Endodermal cell (in vitro differentiated cells): ENCODE data around the gene KCNH3. TPM values are rescaled to one million over a fixed set of nuclear protein-coding genes. Genes with fewer than 3 reads are reported as not detected.
A peak's percentile ranks its signal among the peaks of the same experiment; 100 is the strongest.

Experiments
- DNase-seq: peaks from one replicate; pipeline ENCODE4 v3.0.0-alpha.2; 2017
- H3K27ac ChIP-seq: 2 replicates; pipeline ENCODE4 v1.5.1; 2013; ENCODE audit warnings: mild to moderate bottlenecking, low read depth, low read length, moderate library complexity
- H3K27me3 ChIP-seq: 2 replicates; pipeline ENCODE4 v1.6.1; 2013; ENCODE audit warnings: mild to moderate bottlenecking, low read length, moderate library complexity; ENCODE audit not compliant: insufficient read depth, control insufficient read depth, poor library complexity, severe bottlenecking
- H3K36me3 ChIP-seq: 2 replicates; pipeline ENCODE4 v1.7.0; 2013; ENCODE audit warnings: mild to moderate bottlenecking, low read length, moderate library complexity; ENCODE audit not compliant: control insufficient read depth, insufficient read depth
- H3K4me1 ChIP-seq: one replicate; pipeline ENCODE4 v1.7.0; 2013; ENCODE audit warnings: low read length; ENCODE audit not compliant: control insufficient read depth, insufficient read depth
- H3K4me3 ChIP-seq: 2 replicates; pipeline ENCODE4 v1.5.1; 2013; ENCODE audit warnings: mild to moderate bottlenecking, low read length, moderate library complexity
- H3K9ac ChIP-seq: 2 replicates; pipeline ENCODE4 v1.6.1; 2013; ENCODE audit warnings: mild to moderate bottlenecking, low read length, moderate library complexity; ENCODE audit not compliant: poor library complexity, severe bottlenecking; ENCODE audit errors: extremely low read depth
- H3K9me3 ChIP-seq: 2 replicates; pipeline ENCODE4 v1.6.1; 2013; ENCODE audit warnings: mild to moderate bottlenecking, low read length, moderate library complexity; ENCODE audit not compliant: control insufficient read depth
- H3K27ac Mint-ChIP-seq: 2 replicates; pipeline ENCODE4 v1.8.0; 2020; ENCODE audit warnings: mixed read lengths
- H3K27me3 Mint-ChIP-seq: 2 replicates; pipeline ENCODE4 v1.8.0; 2021; ENCODE audit warnings: mild to moderate bottlenecking, mixed read lengths; ENCODE audit not compliant: insufficient read depth
- H3K36me3 Mint-ChIP-seq: 2 replicates; pipeline ENCODE4 v1.8.0; 2020; ENCODE audit warnings: low read depth, mixed read lengths
- H3K4me1 Mint-ChIP-seq: 2 replicates; pipeline ENCODE4 v1.8.0; 2020; ENCODE audit warnings: mixed read lengths
- H3K4me3 Mint-ChIP-seq: 2 replicates; pipeline ENCODE4 v1.8.0; 2020; ENCODE audit warnings: mild to moderate bottlenecking, moderate library complexity, mixed read lengths
- H3K9me3 Mint-ChIP-seq: 2 replicates; pipeline ENCODE4 v1.8.0; 2020; ENCODE audit warnings: mild to moderate bottlenecking, mixed read lengths
- CTCF ChIP-seq: fragments of 200-600 bp; sonication (generic); conservative IDR thresholded peaks from 2 replicates; pipeline ENCODE4 v1.5.0; 2021; ENCODE audit warnings: antibody characterized with exemption, mild to moderate bottlenecking
- WGBS, 2 experiments: methylation state at CpG; one replicate each; pipeline versions ENCODE4 v1.1.5 to v1.1.7; 2013; ENCODE audit warnings: missing lambda C conversion rate in 2 of 2, mixed read lengths in 1 of 2; ENCODE audit not compliant: insufficient coverage in 1 of 2, insufficient read length in 1 of 2; 5-methylcytosine and 5-hydroxymethylcytosine counted together
- total RNA-seq, 2 donors: library from RNA; stranded (reverse); fragmentation: NEBNext Ultra II Directional in 1 of 2; extraction: Animal tissue kit (Norgen Biotek cat#: 25700) in 1 of 2; gene quantifications; 2 replicates in 1 of 2; 3 replicates in 1 of 2; pipeline ENCODE4 v1.2.1, GENCODE V29; 2021

KCNH3 gene
- total RNA-seq, 2 donors from 2014 or later: 1.00 to 1.5 TPM

- peaks cover 56% of the 10 kb centered on the region for H3K27me3 Mint-ChIP-seq
- H3K4me3 ChIP-seq: no peak overlapping the region
Observed at GRCh38 chr12:49534731-49535278, 4.0 kb upstream of the KCNH3 start.

GRCh38 chr12:49535921-49536525 is 2.8 kb upstream of the KCNH3 start:
- H3K36me3 ChIP-seq: no peaks in the 10 kb centered on the region
- no peaks in the 10 kb centered on the region for H3K4me1 ChIP-seq
- no peaks in the 10 kb centered on the region for H3K9me3 ChIP-seq
- H3K27me3 Mint-ChIP-seq: peaks cover 68% of the 10 kb centered on the region
- peaks cover 5% of the 10 kb centered on the region for H3K4me1 Mint-ChIP-seq
- no peak overlapping the region for H3K27ac Mint-ChIP-seq
- WGBS, 2 experiments: 91 to 94% methylated on average over 4 to 6 of the region's 6 CpGs
- H3K4me3 ChIP-seq: no peak overlapping the region
- TF ChIP-seq CTCF: no peak
- no peaks in the 10 kb centered on the region for H3K36me3 Mint-ChIP-seq
- H3K27me3 ChIP-seq: peaks cover 62% of the 10 kb centered on the region
- H3K27ac ChIP-seq: no peak overlapping the region
- H3K9me3 Mint-ChIP-seq: no peaks in the 10 kb centered on the region
- DNase-seq: peak; percentile 40
- no peak overlapping the region for H3K9ac ChIP-seq
- H3K4me3 Mint-ChIP-seq: no peak overlapping the region

More at GRCh38 chr12:49534731-49535278, 4.0 kb upstream of the KCNH3 start:
- no peak for TF ChIP-seq CTCF
- H3K9me3 Mint-ChIP-seq: no peaks in the 10 kb centered on the region
- peaks cover 49% of the 10 kb centered on the region for H3K27me3 ChIP-seq
- H3K36me3 ChIP-seq: no peaks in the 10 kb centered on the region
- no peaks in the 10 kb centered on the region for H3K9me3 ChIP-seq
- no peaks in the 10 kb centered on the region for H3K4me1 ChIP-seq
- peaks cover 5% of the 10 kb centered on the region for H3K4me1 Mint-ChIP-seq
- no peak overlapping the region for H3K27ac Mint-ChIP-seq
- H3K27ac ChIP-seq: no peak overlapping the region
- peak; percentile 58 for DNase-seq
- peaks cover 2% of the 10 kb centered on the region for H3K36me3 Mint-ChIP-seq
- 72 to 74% methylated on average over 6 to 13 of the region's 13 CpGs for WGBS, 2 experiments
- no peak overlapping the region for H3K9ac ChIP-seq
- no peak overlapping the region for H3K4me3 Mint-ChIP-seq

GRCh38 chr12:49536526-49537071 is 2.2 kb upstream of the KCNH3 start:
- H3K27me3 ChIP-seq: peaks cover 67% of the 10 kb centered on the region
- Mint-ChIP-seq H3K27ac (no peak overlapping the region), H3K27me3 (peaks cover 74% of the 10 kb centered on the region), H3K4me3 (no peak overlapping the region), H3K4me1 (peaks cover 5% of the 10 kb centered on the region), H3K36me3 (no peaks in the 10 kb centered on the region), H3K9me3 (no peaks in the 10 kb centered on the region)
- no peaks in the 10 kb centered on the region for H3K4me1 ChIP-seq
- H3K9me3 ChIP-seq: no peaks in the 10 kb centered on the region
- WGBS, 2 experiments: 60 to 87% methylated on average over 2 to 3 of the region's 3 CpGs
- H3K27ac ChIP-seq: no peak overlapping the region
- DNase-seq: peak; percentile 14
- no peaks in the 10 kb centered on the region for H3K36me3 ChIP-seq
- TF ChIP-seq CTCF: no peak
- no peak overlapping the region for H3K9ac ChIP-seq
- no peak overlapping the region for H3K4me3 ChIP-seq
